ENCODE results near the gene FRA10AC1. TPM values are rescaled to one million over a fixed set of nuclear protein-coding genes. Genes with fewer than 3 reads are reported as not detected.

FRA10AC1 gene
- total RNA-seq, 1 experiment from 2014 or later = 12.4 TPM

- Histone ChIP-seq H4K20me1 (ENCODE audit: control insufficient read depth, insufficient read depth, insufficient read length) (no peaks in the 10 kb centered on the region), H2BK120ac (ENCODE audit: low read depth, low read length, poor library complexity, severe bottlenecking) (no peak overlapping the region), H2BK20ac (ENCODE audit: low read depth, low read length, poor library complexity, severe bottlenecking) (no peak overlapping the region), H2AFZ (ENCODE audit: low read length) (no peak overlapping the region), H4K5ac (ENCODE audit: insufficient read length, low read depth, low read length) (no peak overlapping the region), H4K8ac (replicated peaks; ENCODE audit: insufficient read length, low read depth, low read length) (no peak overlapping the region), H2BK15ac (ENCODE audit: low read depth, low read length) (no peak overlapping the region), H3K79me1 (ENCODE audit: insufficient read depth, low read depth, low read length, poor library complexity, severe bottlenecking) (no peaks in the 10 kb centered on the region), H2AK5ac (ENCODE audit: insufficient read length, low read length) (no peak overlapping the region), H3K4me1 (ENCODE audit: insufficient read depth, low read length) (no peaks in the 10 kb centered on the region), H3K27me3 (ENCODE audit: insufficient read depth, low read length) (no peaks in the 10 kb centered on the region), H3K56ac (ENCODE audit: insufficient read length, low read depth, low read length) (no peak overlapping the region), H3T11ph (ENCODE audit: low read length) (no peak overlapping the region), H3K27ac (ENCODE audit: insufficient read length, low read depth, low read length) (no peak overlapping the region), H2BK5ac (ENCODE audit: insufficient read length, low read length) (no peak overlapping the region), H3K79me2 (ENCODE audit: insufficient read depth, low read length) (no peaks in the 10 kb centered on the region), H3K18ac (ENCODE audit: insufficient read length, low read depth, low read length) (no peak overlapping the region), H3K14ac (ENCODE audit: insufficient read depth, low read length) (no peak overlapping the region), H3K23ac (ENCODE audit: insufficient read length, low read depth, low read length) (no peak overlapping the region), H4K91ac (ENCODE audit: insufficient read length, low read depth, low read length) (no peak overlapping the region), H2BK12ac (ENCODE audit: insufficient read length, low read depth, low read length) (no peak overlapping the region), H3K9me3 (ENCODE audit: control insufficient read depth, low read depth, low read length) (no peaks in the 10 kb centered on the region), H3K4ac (ENCODE audit: low read depth, low read length) (no peak overlapping the region), H3K9ac (ENCODE audit: extremely low read depth, insufficient read length, low read length) (no peak overlapping the region), H3K4me2 (ENCODE audit: insufficient read depth, insufficient read length, low read length) (no peak overlapping the region), H3K23me2 (ENCODE audit: insufficient read length, low read depth, low read length, poor library complexity, severe bottlenecking) (no peaks in the 10 kb centered on the region)
- DNase-seq = no peak
- H3K4me1 Mint-ChIP-seq = no peaks in the 10 kb centered on the region
- peaks cover 4% of the 10 kb centered on the region; the same call in 1 of the 2 replicates for H3K27me3 Mint-ChIP-seq (ENCODE audit: low read depth)
- no peaks in the 10 kb centered on the region for H3K9me3 Mint-ChIP-seq
- no peak overlapping the region for H3K27ac Mint-ChIP-seq
- TF ChIP-seq CTCF (conservative IDR thresholded peaks at IDR 0.05) = no peak
- H3K4me3 Mint-ChIP-seq = no peak overlapping the region
- no peaks in the 10 kb centered on the region for H3K36me3 Mint-ChIP-seq (ENCODE audit: insufficient read depth in 1 of 3, low read depth in 3 of 3)
- no CpG with 5 or more reads among the region's 1 CpG for WGBS (ENCODE audit: extremely low coverage, insufficient read length, low lambda C conversion rate)
Measured at GRCh38 chr10:93654201-93654600, 48.2 kb downstream of the FRA10AC1 start.
